ENCODE data around the gene CAPSL.

Gene CAPSL

DNA sequence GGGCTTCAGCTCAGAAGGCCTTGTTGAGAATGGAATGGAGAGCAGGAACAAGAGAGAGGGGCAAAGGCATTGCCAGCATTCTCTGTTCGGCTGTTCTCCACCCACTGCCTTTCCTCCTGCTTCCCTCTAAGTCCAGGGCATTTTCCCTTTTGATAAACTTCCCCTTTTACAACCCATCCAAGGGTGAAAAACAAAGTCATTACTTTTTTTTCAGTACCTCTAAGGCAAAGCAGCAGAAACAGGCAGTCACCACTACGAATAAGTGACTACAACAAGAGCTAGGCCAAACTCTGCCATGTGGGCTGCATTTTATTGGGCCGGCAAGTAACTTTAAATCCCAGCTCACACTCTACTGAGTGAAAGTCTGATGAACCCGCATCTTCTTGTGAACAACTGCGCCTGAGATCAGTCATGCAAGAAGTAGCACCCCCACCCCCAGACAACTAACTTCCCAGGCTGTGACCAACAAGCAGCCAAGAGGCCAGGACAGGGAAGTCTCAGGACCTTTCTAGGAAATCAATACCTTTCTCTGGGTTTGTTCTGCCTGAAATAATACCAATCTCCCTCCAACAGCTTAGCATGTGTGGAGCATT lies 68.6 kb downstream of the CAPSL start:
- no peak for DNase-seq (ENCODE audit: low read depth)
- H3K4me3 ChIP-seq (ENCODE audit: low read depth, low read length), result no peak overlapping the region
- in situ Hi-C loops (cut with HindIII; ENCODE audit: low sequenced_read_pairs), result no loop called here
- TF ChIP-seq, protein P1, sequence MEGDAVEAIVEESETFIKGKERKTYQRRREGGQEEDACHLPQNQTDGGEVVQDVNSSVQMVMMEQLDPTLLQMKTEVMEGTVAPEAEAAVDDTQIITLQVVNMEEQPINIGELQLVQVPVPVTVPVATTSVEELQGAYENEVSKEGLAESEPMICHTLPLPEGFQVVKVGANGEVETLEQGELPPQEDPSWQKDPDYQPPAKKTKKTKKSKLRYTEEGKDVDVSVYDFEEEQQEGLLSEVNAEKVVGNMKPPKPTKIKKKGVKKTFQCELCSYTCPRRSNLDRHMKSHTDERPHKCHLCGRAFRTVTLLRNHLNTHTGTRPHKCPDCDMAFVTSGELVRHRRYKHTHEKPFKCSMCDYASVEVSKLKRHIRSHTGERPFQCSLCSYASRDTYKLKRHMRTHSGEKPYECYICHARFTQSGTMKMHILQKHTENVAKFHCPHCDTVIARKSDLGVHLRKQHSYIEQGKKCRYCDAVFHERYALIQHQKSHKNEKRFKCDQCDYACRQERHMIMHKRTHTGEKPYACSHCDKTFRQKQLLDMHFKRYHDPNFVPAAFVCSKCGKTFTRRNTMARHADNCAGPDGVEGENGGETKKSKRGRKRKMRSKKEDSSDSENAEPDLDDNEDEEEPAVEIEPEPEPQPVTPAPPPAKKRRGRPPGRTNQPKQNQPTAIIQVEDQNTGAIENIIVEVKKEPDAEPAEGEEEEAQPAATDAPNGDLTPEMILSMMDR (IDR thresholded peaks at IDR 0.05; ENCODE audit: low read depth, low read length, missing control alignments), result no peak

DNA sequence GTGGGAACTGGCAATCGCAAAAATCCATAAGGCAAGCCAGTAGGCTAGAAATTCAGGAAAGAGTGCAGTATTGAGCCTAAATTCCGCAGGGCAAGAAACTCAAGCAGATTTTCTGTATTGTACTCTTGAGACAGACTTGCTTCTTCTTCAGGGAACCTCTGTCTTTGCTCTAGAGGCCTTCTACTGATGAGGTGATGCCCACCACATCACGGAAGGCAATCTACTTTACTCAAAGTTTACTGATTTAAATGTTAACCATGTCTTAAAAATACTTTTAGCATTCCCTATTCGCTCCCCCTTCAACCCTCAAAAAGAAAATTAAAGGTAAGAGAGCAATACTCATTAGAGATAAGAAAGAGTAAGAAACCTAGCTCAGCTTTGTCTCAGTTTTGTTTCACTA lies 70.4 kb downstream of the CAPSL start:
- TF ChIP-seq, protein P1 (IDR thresholded peaks at IDR 0.05; ENCODE audit: low read depth, low read length, missing control alignments), result no peak
- in situ Hi-C loops (cut with HindIII; ENCODE audit: low sequenced_read_pairs), result no loop called here
- H3K4me3 ChIP-seq (ENCODE audit: low read depth, low read length), result no peak overlapping the region
- no peak for DNase-seq (ENCODE audit: low read depth)

DNA sequence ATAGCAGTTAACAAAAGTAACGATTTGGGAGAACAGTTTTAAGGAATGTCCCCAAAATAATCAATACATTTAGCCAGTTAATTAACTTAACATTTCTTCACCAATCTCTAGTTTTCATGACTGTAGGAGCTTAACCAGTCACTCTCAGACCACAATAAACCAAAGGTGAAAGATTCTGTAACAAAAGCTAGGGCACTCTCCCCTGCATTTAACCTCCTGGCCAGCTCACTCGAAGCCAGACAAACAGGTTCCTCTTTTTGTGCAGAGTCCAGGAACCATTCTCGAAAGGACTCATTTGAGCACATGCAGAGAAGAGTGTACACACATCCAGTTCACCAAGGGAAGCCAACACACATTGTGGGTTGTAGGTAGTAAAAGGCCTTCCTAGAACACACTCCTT lies 75.3 kb downstream of the CAPSL start:
- TF ChIP-seq, protein P1 (IDR thresholded peaks at IDR 0.05; ENCODE audit: low read depth, low read length, missing control alignments), result no peak
- no peak for DNase-seq (ENCODE audit: low read depth)
- H3K4me3 ChIP-seq (ENCODE audit: low read depth, low read length), result no peak overlapping the region
- in situ Hi-C loops (cut with HindIII; ENCODE audit: low sequenced_read_pairs), result no loop called here

DNA sequence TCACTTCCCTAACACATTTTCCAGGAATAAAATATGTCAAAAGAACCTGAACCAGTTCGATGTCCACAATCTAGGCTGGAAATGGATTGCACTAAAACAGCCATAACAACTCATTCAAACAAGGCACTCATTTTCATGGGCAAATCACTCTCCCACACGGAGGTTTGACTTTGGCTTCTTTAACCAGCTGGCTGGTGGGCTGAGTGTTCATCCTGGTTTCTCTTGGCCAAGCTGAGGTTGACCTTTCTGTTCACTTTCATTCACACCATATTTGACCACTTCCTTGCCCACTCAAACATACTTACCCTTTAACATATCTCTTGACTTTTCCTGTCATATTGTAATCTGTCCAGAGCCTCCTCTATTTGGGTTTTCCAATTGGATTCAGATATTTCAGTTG lies 76.3 kb downstream of the CAPSL start:
- in situ Hi-C loops (cut with HindIII; ENCODE audit: low sequenced_read_pairs), result no loop called here
- TF ChIP-seq, protein P1 (IDR thresholded peaks at IDR 0.05; ENCODE audit: low read depth, low read length, missing control alignments), result no peak
- H3K4me3 ChIP-seq (ENCODE audit: low read depth, low read length), result no peak overlapping the region
- no peak for DNase-seq (ENCODE audit: low read depth)

DNA sequence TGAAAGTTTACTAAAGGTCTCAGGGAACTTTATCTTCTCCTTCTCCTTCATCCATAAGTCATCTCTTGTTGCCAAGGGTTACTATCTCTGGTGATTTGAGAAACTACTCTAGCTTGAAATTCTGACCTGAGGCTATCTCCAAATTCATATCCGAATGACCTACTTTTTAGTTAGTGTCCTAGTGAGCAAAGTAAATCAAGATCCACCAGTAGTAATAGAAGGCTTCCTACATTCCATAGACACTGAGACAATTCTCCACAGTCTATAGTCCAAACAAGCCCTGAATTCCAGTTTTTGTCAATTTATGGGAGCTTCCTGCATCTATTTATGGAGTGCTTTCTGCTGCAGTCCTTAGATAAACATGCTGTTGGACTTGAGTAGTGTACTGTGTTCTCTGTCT lies 76.7 kb downstream of the CAPSL start:
- TF ChIP-seq, protein P1 (IDR thresholded peaks at IDR 0.05; ENCODE audit: low read depth, low read length, missing control alignments), result no peak
- H3K4me3 ChIP-seq (ENCODE audit: low read depth, low read length), result no peak overlapping the region
- in situ Hi-C loops (cut with HindIII; ENCODE audit: low sequenced_read_pairs), result no loop called here
- no peak for DNase-seq (ENCODE audit: low read depth)

DNA sequence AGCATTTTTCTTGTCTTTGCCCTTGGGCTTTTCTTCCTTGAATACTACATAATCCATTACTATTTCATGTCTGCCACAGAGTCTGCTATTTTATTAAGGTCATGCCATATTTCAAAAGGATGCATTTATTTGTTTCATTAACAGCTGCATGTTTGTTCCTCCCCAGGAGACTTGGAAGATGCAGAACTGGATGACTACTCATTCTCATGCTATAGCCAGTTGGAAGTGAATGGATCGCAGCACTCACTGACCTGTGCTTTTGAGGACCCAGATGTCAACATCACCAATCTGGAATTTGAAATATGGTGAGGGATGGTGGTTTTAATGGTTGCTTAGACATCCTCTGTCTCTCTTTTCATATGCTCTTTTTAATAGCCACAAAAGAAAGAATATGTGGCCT lies 77.7 kb downstream of the CAPSL start:
- no peak overlapping the region for H3K4me3 ChIP-seq (ENCODE audit: low read depth, low read length)
- DNase-seq (ENCODE audit: low read depth), result peak; percentile 29
- in situ Hi-C loops (cut with HindIII; ENCODE audit: low sequenced_read_pairs), result no loop called here
- TF ChIP-seq, protein P1 (IDR thresholded peaks at IDR 0.05; ENCODE audit: low read depth, low read length, missing control alignments), result no peak

Data from astrocyte of the cerebellum (primary cell).